Activated T-cell treated with anti-CD3 and anti-CD28 coated beads for 4 hours (primary cell): ENCODE results near the gene ATP5PB.

Experiments used
- DNase-seq: peaks from one replicate; pipeline ENCODE4 v3.0.0-alpha.2; 2020

ATP5PB gene, protein sequence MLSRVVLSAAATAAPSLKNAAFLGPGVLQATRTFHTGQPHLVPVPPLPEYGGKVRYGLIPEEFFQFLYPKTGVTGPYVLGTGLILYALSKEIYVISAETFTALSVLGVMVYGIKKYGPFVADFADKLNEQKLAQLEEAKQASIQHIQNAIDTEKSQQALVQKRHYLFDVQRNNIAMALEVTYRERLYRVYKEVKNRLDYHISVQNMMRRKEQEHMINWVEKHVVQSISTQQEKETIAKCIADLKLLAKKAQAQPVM

DNA sequence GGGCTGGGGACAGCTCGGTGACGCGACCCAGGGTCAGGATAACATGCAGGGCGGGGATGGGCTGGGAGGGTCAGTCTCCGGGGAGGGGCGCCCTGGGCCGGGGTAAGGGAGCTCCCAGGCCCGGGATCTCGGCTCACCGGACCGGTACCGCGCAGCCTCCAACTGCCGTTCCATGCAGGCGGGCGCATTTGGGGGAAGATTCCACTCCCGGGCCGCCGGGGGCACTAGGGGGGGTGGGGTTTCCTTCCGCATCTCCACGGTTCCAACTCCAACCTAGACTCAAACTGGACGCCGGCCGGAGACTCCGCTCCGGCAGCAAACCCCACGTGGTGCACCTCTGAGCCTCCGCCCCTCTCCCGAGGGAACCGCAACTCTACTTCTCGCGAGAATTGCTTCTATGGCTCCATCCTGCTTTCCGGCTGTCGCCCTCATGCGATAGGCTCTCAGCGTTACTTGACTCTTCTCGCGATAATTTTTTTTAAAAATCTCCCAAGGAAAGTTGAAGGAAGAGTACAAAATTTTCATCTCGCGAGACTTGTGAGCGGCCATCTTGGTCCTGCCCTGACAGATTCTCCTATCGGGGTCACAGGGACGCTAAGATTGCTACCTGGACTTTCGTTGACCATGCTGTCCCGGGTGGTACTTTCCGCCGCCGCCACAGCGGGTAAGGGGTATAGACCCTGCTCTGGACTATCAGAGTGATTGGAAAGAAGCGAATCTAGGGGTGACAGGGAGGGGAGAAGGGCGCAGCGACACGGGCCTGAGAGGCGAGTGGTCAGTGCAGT, at the start of gene ATP5PB, which contains the start of gene WDR77:
Gene ATP5PB, plus strand, starts transcription at position 547 of the 785 bp plus-strand sequence. Its CDS starts 78 bp downstream, at position 625.
Gene WDR77, minus strand, starts transcription at position 339 of the 785 bp plus-strand sequence. Its CDS starts 87 bp downstream, at position 252.
- peak; percentile 80 for DNase-seq

DNA sequence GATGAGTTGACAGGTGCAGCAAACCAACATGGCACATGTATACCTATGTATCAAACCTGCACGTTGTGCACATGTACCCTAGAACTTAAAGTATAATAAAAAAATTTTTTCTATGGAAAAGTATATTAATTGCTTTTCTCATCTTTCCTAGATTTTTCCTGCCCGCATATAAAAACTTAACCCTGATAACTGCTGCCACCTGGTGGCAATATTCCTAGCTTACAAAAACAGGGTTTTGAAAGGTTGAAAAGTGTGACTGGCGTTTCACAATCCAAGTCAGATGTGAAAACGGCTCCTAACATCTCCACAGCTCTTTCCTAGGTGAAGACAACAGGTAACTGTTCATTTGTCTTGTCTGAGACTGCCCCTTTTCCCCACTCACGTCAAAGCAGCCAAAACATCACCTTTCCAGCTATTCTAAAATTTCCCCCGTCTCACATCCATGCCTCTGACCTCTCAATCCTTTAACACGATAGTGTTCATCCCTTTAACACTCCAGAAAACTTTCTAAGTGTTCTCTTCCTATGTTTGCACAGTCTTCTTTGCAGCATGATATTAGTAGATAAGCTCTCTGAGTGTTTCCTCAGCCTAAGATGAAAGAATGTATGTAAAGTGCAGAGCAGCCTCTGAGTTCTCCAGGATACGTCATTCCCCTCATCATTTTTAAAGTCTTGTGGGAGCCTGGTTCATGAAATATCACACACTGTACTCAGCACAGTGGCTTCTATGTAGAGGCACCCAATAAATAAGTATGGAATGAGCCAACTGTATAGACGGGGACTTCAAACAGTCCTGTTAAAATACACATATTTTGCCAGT, 49.3 kb upstream of the ATP5PB start:
- DNase-seq = peak; percentile 43

DNA sequence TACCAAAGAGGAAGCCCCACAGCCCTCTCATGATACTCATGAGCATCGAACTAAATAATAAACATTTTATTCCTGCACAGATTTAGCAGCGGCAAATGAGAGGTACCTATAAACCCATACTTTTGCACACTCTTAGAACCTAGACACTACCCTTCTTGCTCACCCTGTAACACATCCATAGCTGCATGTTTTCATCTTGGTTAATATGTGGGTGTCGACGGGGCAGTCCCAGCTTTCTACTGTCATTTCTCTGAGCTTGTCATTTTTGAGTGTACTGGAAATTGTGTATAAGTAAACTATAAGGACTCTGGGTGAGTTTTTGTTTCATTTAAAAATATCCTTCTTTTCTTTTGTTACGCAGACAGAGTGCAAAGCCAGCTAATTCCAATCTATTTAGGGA, 47.2 kb upstream of the ATP5PB start:
- DNase-seq = no peak

DNA sequence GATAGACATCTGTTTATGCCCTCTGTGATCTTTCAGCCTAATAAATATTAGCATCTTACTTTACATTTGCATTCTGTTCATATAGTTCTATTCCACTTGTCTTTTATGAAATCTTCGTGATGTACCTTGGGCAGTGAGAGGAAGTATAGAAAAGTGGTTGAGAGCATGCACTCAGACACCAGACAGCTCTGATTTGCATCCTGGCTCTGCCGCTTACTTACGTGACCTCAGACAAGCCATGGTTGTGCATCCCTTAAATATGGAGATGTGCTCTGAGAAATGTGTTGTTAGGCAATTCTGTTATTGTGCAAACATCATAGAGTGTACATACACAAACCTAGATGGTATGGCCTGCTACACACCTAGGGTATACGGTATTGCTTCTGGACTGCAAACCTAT, 44.7 kb upstream of the ATP5PB start:
- DNase-seq = no peak

DNA sequence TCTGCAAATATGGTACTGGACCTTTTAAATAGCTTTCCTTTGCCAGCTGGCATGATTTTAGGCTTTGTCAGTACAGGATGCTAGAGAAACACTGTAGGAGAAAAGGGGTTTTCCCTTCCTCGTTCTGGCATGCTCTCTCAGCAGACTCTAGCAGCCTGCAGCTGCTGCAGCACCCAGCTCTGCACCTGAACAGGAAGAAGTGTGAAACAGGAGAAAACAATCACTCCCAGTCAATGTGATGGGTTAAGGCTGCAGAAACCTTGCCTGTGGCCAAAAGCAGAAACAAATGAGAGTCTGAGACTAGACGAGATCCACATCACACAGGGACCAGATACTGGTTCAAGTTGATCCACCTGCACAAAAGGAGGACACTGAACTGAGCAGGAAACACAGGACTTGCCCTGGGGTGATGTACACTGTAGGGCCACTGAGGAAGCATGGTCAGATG, 42.9 kb upstream of the ATP5PB start:
- DNase-seq = peak; percentile 27

DNA sequence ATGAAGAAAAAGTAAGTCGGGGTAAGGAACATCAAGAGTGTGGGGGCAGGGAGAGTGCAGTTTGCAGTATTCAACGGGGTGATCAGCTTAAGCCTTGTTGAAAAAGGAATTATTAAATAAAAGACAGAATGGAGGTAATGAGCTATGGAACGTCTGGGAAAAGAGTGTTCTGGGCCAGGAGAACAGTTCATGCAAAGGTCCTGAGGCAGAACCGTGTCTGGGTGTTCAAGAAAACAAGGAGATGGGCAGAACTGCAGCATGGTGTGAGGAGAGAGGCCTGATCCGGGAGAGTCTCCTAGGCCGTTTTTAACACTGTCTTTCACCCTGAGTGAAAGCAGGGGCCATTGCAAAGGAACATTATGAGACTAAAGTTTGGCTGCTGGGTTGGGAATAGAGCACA, 42.0 kb upstream of the ATP5PB start:
- DNase-seq = no peak

DNA sequence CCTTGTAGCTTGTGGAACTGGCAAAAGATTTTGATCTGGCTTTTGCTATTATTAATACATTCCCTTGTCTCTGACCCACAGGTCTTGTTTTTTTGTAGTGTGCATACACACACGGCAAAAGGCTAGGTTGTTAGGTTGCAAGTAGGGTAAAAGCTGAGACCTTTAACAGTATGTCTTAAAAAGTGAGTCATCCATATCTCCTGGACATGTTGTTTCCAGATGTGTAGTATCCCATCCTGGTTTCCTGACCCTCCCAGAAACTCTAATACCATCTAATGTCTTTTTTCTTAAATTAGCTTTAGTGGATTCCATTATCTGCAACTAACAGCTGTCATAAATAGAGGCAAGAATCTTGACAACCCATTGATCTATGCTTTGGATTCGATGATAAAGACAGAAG, 36.4 kb upstream of the ATP5PB start:
- DNase-seq = no peak

DNA sequence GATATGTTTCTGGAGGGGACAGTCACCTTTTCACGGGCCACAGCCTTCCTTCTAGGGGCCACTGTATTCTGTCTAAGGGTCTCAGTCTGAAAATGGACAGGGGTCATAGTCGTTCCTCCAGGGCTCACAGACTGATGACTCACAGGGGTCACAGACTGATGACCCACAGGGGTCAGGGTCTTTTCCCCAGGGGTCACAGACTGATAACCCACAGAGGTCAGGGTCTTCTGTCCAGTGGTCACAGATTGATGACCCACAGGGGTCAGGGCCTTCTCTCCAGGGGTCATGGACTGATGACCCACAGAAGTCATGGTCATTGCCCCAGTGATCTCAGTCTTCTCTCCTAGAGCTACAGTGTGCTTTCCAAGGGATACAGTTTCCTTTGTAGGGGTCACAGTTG, 34.5 kb upstream of the ATP5PB start:
- no peak for DNase-seq

DNA sequence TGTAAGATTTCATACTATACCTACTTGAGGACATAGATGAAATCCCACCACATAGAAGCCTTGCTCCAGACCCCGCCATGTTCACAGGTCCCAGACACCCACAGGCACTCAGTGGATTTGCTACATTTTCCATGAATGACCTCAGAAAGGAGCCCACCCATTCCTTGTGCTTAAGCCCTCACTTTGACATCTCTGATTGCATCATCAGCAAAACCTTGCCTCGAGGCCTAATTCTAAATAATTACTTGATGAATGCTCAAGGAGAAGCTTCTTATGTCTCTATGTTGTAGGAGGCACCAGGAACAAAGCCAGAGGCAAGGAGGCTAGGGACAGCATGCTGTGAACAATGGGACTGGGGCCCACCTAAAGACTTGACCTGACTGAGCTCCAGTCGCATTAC, 33.8 kb upstream of the ATP5PB start:
- DNase-seq = no peak

DNA sequence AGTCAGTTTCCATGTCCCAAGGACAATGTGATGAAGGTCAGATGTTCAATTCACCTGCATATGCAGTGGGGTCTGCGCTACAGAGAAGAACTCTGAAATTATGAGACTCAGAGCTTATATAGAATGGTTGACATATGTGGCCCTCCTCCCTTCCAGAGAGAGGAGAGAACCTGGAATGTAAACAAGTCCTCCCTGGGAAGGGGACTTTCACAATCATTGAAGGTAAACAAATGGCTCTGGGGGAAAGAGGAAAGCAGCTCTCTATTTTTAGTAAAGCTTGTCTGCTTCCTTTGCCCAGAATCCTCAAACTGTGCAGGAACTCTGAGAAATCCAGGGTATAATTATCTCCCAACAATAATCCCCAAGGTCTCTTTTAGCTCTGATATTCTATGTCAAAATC, 31.5 kb upstream of the ATP5PB start:
- DNase-seq = no peak

DNA sequence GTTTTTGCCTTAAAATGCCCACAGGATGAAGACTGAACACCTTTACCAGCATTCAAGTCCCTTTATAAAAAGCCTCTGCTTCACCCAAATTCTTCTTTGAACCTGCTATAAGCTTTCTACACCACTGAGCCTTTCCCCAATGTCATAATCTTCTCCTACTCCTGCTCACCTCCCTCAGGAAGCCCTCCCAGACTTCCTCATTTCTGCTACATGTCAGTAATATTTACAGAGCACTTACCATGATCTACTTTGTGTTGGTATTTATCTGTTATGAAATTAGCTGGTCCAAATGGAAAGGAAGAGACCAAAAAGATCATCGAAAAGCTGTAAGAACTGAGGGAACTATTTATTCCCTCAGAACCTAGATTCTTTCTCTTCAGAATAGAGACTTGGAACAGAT, 30.2 kb upstream of the ATP5PB start:
- no peak for DNase-seq

DNA sequence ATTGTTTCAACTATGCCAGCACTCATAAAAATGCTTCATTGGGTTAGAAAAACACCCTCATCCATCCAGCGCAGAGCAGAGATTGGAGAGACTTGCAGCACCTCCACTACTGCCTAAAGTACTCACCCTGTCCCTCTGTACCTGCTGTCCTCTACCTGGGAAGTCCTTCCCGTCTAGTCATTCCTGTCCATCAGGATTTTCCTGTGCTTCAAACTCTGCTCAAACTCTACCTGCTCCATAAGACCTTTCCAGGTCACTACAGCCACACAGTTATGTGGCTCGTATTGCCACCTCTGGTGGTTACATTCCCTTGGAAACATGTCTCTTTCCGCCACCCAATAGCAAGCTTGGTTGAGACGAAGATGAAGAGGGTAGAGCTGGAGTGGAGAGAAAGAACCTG, 28.9 kb upstream of the ATP5PB start:
- DNase-seq = no peak

DNA sequence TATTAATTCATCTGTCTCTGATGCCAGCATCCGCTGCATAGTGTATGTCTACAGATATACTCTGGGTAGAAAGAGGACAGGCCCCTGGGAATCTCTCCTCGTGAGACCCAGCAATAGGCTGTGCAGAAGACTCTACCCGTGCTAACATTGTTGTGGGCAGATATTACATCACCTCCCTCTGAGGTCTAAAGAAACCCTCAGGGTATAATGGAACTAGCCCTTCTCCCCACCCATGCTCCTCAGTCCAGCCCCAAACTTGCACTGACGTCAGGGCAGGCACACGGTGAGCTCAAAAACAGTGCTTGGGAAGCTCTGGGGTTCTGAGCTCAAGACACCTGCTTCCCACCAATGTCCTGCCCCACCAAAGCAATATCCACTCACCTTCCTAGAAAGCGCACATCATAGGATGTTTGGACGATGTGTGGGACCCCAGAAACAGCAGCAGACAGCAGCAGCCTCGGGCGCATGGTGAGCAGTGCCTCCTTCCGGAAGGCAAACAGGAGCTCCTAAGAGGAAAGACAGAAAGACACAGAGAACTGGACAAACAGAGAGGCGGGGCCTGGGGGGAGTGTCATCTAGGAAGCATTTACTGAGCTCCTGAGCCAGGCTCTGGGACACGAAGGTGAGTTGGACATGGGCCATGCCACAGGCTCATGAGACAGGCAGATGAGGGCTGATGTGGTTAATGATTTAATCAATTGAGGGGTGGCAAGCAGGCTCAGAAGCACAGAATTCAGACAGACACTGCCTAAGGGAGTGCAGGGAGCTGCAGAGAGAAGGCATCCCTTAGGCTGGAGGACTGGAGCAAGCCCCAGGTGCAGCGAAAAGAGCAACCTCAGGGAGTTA, 26.5 kb upstream of the ATP5PB start:
- no peak for DNase-seq

DNA sequence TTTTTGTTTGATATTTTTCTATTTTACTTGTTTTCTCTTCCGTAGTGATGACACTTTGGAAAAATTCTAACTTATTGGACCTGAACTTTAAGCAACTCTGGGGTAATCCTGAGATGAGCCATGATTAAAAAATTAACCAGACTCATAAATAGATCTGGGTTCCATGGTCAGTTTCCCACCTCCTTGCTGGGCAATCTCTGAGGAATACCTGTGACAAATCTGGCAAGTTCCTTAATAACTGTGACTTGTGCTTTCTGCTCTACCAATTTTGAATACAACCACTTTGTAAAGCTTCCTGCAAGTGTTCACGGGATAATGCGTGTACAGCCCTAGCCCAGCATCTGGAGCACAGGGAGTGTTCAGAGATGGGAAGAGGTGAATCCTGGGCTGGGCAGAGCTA, 25.0 kb upstream of the ATP5PB start:
- DNase-seq = no peak

DNA sequence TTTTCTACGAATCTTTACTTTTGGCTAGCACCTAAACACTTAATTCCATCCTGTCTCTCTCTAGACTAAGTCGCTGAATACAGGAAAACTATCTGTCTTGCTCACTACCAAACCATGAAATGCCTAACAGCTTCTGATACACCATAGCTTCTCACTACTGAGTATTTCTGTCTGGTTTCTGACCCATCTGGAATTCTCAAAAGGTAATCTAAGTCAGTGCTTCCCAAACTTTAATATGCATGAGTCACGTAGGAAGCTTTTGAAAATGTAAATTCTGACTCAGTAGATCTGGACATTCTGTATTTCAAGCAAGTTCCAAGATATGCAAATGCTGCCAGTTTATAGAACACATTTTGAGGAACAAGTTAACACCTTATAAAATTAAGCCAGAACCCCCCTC, 12.5 kb upstream of the ATP5PB start:
- DNase-seq = no peak

DNA sequence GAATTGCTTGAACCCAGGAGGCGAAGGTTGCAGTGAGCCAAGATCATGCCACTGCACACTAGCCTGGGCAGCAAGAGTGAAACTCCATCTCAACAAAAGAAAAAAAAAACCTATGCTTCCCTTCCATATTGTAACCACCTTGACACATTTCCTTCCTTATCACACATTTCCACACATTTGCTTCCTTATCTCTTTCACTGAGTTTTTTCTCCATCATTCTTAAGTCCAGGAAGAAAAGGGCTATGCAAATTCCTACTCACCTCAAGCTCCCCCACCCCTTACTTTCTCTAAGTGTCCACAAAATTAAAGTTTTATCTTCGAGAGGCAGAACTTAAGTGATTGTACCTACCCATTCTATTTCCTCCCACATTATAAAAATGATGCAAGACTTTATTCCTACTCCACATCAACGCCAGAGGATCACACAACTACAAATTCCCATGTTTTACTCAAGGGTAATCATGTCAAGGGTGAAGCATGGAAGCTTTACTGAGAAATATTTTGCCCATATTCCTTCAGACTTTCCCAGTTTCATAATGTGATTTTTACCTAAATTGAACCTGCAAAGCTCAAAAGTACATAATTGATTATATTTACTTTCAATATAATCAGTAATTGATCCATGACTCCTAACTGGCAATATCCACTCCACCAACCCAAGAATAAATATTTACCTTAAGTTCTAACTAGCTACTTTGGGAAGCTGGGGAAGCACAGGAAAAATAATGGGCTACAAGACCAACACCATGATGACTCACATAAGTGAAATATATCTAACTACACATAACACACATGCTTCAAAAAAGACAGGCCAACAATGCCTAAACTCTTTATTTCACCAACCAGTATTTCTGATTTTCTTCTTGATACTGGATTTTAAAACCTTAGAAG, 9.6 kb upstream of the ATP5PB start:
- no peak for DNase-seq

DNA sequence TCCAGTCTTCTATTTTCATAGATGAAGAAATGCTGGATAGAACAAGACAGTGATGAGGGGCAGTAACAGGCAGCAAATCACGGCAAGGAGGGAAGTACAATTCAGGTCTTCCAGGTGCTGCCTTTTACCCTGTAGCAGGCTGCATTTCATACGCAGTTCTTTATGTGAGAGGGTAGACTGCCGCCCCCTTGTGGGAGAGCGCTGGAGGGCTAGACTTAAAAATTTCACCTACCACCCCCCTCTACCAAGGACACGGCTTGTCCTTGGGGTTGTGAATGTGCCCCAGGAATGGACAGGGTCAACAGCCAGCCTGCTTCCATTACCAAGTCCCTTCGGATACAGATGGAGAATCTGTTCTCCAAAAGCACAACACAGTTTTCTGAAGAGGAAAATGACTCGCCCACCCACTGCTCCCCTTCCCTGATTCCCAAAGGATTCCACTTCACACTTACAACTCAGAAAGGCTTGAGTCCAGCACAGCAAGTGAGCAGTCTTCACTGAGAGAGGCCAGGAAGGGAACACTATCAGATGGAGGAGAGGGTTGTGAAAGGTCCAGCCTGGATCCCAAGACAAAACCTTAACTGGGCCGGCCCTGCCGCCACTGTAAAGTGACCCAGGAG, 7.6 kb upstream of the ATP5PB start:
- peak; percentile 59 for DNase-seq

DNA sequence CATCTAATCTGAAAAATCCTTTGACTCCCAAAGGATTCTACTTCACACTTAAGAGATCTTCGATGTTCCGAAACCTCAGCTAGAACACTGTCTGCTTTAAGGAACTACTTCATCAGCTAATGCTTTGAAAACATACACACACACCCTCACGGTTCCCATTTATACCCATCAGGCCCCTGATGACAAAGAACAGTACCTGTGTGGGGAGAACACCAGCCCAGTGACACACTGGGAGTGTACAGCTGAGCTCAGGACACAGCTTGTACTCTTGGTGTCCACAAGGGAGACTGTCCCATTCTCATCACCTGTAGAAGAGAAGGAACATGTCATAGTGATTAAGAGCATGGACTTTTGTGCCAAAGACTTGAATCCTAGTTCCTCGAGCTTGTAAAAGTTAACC, 6.8 kb upstream of the ATP5PB start:
- no peak for DNase-seq

DNA sequence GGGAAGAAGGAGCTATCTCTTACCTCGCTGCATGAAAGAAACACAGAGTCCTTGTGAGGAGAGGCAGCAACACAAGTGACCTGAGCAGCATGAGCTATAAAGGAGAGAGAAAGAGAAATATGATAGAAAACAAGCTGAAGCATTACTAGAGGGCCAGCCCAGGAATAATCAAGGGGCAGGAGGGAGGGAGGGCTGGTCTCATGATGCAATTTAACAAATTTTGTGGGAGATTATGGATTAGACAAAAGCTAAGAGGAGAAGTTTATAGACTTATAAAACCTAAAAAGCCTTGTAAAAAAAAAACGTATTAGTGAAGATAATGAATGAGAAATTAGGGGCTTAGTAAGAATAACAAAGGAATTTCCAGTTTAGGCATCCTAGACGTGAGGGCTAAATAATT, 5.2 kb upstream of the ATP5PB start:
- DNase-seq = no peak

DNA sequence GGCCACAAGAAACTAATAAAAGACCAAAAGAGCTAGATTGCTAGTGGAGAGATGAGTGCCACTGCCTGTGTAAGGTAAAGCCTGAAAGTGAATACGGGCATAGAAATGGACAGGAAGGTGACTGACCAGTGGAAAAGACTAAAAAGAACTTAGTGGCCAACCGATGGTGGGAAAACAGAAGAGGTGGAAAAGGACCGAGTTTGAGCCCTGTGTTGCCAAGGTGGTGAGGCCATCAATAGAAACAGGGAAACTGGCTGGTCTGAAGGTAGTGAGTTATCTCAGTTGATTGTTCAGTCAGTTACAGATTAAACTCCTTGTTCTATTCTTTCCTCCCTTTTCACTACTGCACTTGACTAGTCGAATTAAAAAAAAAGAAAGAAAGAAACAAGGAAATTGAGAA, 2.7 kb upstream of the ATP5PB start:
- DNase-seq = no peak
